Amniotic epithelial cell (primary cell): ENCODE data around the gene CNTD1.
A peak's percentile ranks its signal among the peaks of the same experiment; 100 is the strongest.

Source experiments
- DNase-seq: peaks from one replicate; pipeline ENCODE4 v3.0.0-alpha.2; 2010; ENCODE audit warnings: low read depth

CNTD1 gene

DNA sequence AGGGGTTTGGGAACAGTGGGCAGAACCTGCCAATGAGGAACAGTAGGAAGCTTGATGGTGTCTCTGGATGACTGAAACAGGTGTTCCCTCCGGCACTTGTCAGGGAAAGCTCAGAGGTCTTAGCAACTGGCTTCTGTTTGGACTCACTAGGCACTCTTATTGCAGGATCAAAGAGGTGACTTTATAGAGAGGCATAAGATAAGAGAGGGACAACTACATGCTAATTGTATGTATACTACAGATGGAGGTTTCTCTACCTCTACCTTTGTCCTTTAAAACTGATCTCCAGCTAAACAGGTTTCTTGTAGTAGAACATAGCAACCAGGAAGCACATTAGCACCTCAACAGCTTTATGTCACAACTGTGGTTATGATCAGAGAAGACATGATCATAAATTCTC is 7.6 kb downstream of the CNTD1 start:
- DNase-seq = no peak

DNA sequence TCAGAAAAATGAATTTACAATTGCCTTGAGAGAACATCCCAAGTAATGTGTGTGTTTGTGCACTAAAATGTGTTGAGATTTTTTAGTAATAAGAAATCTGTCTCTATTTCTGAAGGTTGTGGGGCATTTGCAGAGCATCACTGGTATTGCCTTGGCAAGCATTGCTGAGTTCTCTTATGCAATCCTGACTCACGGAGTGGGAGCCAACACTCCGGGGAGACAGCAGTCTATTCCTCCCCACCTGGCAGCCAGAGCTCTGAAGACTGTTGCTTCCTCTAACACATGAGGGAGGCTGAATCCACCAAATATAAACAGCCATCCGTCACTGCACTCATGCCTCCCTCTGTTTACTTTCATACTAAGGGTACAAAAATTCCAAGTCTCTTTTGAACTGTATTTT is 10.6 kb downstream of the CNTD1 start:
- DNase-seq = peak; percentile 97

DNA sequence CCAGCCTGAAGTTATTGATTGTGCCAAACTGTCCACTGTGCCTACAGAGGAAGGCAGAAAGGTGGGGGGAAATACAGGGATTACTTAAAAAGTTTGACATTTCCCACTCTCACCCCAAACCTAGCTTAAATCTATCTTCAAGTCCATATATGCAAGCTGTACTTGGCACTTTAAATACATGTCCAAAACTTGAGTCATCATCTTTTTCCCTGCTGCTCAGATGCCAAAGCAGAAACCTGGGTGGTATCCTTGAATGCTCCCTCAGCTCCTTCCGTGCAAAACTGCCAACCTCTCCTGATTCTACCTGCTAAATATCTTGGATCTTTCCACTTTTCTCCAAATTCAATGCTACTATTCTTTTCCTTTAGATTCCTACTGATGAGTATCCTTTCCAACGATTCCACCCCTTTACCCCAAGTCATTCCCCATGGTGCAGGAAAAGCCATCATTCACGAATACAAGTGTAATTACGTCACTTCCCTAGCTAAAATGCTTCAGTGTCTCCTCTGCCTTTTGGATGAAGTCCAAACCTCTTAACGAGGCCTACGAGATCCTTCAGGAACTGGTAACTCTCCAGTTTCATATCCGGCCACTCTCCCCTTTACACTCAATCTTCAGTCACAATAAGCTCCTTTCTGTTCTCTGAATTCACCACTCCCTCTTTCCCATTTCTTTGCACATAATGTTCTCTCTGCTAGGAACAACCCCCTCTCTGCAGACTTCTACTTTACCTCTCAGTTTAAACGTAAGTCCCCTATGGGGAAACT is 16.2 kb downstream of the CNTD1 start:
- DNase-seq = peak; percentile 65

DNA sequence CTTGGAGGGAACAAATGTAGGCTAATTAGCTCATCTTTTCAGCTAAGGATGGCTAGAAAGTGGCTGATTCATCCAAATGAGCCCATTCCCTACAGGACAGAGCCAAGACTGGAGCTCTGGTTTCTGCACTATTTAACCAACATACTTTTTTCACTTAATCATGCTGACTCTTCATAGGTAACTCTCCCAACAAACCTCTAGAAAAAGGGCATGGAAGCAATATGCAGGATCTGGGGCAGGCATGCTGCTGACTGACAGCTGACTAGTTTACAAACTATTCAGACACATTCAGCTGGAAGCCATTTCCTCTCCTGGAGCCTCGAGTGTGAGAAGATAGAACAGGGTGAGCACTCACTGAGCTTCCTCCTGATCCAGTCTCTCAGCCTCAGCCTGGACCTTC is 19.2 kb downstream of the CNTD1 start:
- DNase-seq = peak; percentile 55

DNA sequence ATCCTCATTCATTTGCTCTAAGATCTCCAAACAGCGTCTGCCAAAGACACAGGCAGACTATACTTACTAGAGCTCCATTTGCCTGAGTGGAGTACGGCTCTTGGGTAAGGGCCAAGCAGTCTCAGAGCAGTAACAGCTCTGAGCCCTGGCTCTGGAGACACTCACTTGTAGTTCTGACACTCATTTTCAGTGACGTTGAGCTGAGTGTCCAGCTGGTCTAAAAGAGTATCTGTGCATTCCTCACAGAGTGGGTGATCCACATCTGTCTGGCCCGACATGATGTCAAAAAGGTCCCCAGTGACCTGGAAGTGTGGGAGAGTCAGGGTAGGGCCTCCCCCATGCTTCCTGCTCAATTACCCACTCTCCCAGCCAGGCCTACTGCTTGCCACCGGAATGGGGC is 19.7 kb downstream of the CNTD1 start:
- no peak for DNase-seq

DNA sequence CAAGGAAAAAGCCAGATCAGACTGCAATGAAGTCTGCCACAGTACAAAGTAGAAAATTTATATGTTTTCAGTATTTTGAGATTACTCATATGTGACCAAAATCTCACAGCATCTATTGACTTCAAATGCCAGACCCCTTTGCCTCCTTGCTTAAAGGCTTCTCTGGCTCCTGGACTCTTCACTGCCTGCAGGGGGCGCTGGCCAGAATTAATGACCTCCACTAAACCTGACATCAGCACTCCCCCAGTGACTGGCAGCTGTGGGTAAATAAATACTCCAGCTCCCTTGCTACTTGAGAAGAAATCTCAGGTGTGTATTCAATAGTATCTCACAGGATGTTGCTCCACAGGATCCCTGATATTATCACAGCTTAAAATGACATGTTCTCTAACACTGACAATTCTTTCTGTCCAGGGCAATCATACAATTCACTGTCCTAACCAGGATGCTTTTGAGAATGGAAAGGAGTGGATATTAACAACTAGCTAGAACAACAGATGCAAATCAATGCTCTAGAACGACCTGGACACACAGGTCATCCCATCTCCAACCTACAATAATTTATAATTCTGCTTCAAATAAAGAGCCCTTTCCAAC is 21.4 kb downstream of the CNTD1 start:
- DNase-seq = peak; percentile 49

DNA sequence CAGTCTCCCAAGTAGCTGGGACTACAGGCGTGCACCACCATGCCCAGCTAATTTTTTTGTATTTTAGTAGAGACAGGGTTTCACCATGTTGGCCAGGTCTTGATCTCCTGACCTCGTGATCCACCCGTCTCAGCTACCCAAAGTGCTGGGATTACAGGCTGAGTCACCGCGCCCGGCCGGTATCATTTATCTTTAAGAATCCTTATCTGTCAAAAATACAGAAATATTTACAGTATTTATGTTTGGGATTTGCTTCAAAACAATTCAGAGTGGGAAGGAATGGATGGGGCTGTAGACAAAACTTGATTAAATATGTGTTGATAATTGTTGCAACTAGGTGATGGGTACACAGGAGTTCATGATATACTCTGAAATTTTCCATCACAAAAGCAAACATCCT is 22.5 kb downstream of the CNTD1 start:
- DNase-seq = peak; percentile 80

DNA sequence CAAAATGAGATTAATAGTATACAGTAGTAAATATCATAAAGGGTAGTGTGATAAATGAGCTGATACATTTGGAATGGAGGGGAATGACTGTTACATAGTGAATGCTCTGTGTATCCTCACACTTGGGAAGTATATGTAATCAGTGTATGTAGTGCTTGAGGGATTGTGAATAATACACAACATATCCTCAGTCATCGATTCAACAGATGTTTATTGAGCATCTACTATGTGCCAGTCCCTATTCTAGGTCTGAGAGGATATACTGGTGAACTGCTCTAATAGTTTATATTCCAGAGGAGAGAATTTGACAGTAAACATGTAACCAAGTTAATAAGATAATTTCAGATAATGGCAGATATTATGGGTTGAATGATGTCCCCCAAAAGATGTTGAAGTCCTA is 28.8 kb downstream of the CNTD1 start:
- no peak for DNase-seq

DNA sequence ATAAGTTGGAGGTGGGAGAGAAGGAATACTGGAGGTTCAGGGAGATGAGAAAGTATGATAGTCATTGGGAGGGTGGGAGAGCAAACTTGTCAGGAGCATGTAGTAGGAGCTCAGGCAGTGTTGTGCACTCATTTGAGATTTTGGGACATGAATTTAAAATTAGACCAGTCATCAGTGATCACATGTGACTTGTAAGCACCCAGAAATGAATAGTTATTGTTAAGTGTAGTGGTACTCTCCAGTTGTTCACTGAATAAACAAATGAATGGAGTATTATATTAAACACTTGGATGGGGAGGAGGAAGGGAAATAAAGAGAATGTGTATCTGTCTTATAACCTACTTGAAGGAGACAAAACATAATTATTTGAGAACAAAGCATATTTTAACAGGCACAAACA is 32.3 kb downstream of the CNTD1 start:
- no peak for DNase-seq

DNA sequence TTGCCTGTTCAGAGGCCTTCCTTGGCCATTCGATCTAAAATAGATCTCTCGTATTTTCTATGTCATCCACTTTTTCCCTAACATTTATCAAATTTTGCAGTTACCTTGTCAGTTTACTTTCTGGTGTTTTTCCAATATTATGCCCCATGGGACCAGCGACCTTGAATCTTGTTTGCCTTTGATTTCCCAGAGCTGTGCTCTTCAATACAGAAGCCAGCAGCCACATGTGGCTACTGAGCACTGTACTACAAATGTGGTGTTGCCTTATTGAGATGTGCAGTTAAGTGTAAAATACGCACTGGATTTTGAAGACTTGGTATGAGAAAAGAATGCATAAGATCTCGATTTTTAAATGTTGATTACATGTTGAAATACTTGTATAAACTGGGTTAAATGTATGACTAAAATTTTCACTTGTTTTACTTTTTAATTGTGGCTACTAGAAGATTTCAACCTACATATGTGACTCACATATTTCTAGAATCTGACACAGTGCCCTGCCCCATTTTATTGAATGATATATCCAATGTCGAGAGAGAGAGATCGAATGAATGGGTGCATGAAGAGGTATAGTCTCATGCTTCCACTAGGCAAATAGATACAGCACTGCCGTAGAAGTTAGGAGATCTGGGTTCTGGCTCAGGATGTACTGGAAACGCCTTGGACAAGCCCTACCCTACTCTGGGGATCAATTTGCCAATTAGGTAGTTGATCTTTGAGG is 33.7 kb downstream of the CNTD1 start:
- no peak for DNase-seq

DNA sequence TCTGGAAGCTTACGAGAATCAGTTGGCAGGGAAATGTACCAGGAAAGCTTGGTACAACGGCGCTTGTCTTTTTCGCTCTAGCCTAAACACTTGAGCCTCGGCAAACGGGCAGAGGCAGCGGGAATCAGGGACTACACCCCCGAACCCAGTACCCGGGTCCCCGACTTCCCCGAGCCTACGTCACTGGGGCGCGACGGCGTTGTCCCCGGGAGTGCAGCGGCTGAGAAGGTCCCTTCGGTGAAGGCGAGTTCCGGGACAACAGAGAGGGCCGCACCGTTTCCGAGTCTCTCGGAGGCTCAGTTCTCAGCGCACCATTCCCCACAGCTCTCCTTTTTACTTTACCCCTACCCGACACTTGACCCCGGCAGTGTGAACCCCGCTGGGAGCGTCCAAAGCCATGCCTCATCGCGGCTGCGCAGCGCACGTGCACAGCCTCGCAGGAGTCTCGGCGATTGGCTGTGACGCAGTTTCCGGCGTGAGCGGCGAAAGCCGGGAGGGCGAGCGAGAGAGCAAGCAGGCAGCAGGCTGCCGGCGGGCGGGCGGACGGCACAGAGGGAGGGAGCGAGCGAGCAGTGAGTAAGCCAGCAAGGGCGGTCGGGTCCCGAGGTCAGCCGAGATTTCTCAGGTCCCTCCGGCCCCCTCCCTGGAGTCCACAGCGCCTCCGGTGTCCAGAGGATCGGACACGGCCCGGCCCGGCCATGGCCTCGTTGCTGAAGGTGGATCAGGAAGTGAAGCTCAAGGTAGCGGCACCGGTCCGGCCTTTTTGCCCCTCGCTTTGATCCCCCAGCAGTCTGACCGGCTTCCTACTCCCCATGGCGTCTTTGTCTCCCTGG is 34.5 kb downstream of the CNTD1 start, which contains the start of gene PSME3:
Gene PSME3, plus strand, starts transcription at position 464 of the 833 bp plus-strand sequence. Its CDS starts 235 bp downstream, at position 699.
- DNase-seq = peak; percentile 84

DNA sequence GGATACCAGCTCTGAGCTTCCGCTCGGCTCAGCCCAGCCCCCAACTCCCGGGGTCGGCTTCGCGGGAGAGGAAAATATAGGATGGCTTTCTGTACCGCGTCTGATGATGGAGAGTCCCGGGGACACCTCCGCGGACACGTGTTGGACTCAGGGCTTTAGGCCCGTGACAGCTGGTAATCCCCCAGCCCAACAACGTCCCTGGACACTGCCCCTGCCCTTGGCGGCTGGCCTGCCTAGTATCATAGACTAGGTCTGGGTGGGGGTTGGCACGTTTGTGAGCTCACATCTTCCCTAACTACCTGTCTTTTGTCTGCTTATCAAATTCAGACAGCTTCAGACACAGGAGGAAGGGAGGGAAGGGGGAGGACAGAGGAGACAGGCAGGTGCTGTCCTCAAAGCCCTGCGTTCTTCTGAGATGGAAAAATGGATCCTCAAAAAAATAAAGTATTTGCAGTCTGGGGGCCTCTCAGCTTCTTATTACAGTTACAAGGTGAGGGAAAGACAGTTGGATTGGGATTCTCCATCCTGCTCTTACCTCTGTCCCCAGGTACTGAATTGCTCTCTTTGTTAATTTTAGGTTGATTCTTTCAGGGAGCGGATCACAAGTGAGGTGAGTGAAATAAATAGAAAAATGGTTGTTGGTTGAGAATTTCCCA is 35.2 kb downstream of the CNTD1 start:
- no peak for DNase-seq

DNA sequence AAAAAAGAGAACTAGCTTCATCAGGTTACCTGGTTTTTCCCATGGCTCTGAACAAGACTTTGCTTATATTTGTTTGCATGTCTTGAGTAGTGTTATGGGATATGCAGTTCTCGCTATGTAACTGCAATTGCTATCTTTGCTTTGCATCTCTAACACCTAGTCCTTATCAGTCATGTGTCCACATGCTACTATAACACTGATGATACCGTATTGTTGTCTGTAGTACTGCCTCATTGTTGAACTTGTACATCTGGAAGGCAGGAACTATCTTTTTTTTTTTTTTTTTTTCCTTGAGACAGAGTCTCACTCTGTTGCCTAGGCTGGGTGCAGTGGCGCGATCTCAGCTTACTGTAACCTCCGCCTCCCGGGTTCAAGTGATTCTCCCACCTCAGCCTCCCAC is 37.1 kb downstream of the CNTD1 start:
- no peak for DNase-seq

DNA sequence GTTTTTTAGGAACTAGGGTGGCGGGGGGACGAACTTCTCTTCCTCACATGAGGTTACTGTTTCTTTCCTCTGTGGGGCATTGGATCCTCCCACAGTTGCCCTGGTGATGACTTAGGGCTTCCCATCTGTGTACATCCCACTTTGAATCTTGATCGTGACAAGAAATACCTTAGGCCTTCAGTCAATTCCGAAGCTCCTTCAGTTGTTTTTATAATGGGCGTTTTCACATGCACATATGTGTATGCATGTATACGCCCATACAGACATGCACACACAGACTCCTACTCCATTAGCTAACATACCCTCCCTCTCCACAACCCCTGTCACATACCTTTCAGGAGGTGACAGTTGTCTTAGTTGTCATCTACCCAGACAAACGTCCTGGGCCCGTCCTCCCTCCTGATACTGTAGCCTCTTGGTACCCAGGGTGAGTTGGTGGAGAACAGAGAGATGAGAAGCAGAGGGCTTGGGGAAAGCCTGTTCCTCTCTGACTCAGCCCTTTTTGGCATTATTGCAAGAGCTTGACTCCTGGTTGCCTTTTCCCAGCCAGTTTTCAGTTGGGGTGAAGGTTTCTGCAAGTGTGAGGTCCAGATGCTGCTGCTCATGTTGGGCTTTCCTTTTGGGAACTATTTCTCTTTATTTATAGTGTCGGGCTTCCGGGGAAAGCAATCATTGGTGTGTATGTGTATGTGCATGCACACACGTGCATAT is 43.5 kb downstream of the CNTD1 start:
- no peak for DNase-seq

DNA sequence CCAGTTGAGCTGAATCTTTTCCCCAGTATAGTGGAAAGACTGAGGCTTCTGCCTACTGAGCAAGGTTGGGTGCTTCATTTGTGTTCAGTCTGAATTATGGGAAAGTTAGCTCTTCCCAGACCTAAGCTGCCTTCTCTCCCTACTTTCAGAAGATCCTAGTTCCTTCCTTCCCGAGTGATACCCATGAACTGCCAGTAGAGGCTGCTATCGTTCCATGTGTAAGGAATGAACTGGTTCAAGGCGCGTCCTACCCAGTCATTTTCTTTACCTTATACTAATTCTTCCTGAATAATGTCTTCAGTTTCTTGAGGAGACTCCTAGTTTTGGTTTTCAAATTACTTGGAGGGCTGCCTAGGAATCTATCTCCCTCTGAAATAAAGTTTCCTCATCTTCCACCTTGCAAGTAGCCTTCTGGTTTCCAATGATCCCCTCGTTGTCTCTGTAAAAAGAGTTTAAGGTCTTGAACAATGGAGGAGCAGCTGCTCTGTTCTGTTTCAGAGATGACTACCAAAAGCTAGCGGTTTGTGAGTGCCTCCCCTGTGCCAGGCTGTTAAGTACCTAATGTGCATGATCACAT is 44.8 kb downstream of the CNTD1 start:
- DNase-seq = peak; percentile 66

DNA sequence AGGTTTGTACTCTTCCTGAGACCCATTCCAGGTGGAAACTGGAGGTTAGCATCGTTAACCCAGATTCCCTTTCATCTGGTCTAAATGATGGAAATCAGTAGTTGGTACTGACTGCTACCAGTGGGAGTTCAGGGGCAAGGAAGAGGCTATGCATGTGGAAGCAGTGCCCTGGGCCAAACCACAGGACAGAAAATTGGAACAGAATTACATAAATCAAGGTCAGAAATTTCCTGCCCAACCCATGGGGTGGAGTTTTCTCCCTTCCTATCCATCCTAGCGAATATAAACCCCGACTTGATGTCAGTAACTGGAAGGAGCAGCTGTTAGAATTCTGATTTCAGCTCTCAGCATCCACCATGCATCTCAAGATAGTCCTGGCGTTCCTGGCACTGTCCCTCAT is 45.6 kb downstream of the CNTD1 start, which contains the start of gene AOC2:
Gene AOC2, plus strand, starts transcription at position 310 of the 400 bp plus-strand sequence. Its CDS starts 47 bp downstream, at position 357.
- DNase-seq = peak; percentile 27

DNA sequence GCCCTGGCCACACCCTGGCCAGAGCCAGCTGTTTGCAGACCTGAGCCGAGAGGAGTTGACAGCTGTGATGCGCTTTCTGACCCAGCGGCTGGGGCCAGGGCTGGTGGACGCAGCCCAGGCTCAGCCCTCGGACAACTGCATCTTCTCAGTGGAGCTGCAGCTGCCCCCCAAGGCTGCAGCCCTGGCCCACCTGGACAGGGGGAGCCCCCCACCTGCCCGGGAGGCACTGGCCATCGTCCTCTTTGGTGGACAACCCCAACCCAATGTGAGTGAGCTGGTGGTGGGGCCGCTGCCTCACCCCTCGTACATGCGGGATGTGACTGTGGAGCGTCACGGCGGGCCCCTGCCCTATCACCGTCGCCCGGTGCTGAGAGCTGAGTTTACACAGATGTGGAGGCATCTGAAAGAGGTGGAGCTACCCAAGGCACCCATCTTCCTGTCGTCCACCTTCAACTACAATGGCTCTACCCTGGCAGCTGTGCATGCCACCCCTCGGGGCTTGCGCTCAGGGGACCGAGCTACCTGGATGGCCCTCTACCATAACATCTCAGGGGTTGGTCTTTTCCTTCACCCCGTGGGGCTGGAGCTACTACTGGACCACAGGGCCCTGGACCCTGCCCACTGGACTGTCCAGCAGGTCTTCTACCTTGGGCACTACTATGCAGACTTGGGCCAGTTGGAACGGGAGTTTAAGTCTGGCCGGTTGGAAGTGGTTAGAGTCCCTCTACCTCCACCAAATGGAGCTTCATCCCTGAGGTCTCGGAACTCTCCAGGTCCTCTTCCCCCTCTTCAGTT is 46.3 kb downstream of the CNTD1 start:
- no peak for DNase-seq

DNA sequence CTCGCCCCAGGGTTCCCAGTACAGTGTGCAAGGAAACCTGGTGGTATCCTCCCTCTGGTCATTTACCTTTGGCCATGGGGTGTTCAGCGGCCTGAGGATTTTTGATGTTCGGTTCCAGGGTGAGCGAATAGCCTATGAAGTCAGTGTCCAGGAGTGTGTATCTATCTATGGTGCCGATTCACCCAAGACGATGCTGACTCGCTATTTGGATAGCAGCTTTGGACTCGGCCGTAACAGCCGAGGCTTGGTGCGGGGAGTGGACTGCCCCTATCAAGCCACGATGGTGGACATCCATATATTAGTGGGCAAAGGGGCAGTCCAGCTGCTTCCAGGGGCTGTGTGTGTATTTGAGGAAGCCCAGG is 46.9 kb downstream of the CNTD1 start:
- DNase-seq = no peak

DNA sequence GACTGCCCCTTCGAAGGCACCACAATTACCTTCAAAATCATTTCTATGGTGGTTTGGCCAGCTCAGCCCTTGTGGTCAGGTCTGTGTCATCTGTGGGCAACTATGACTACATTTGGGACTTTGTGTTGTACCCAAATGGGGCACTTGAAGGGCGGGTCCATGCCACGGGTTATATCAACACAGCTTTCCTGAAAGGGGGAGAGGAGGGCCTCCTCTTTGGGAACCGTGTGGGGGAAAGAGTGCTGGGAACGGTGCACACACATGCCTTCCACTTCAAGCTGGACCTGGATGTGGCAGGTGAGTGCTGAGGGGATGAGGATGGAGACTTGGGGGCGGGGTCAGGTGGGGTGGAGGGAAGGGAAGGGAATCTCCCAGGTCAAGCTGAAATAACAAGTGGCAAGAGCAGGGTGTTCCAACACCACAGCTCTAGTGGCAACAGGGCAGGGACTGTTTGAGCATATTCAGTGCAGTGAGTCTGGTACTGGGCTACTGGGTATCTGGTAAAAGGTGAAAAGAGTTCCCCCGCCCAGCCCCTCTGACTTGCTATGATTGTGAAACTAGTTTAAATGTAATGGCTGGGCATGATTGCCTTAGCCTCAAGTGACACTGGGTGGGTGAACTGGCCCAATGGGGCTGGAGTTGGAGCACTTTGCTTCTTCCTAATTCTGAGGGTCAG is 47.4 kb downstream of the CNTD1 start:
- no peak for DNase-seq
